ENCODE measurements around the gene ATXN1.

Gene ATXN1

DNA sequence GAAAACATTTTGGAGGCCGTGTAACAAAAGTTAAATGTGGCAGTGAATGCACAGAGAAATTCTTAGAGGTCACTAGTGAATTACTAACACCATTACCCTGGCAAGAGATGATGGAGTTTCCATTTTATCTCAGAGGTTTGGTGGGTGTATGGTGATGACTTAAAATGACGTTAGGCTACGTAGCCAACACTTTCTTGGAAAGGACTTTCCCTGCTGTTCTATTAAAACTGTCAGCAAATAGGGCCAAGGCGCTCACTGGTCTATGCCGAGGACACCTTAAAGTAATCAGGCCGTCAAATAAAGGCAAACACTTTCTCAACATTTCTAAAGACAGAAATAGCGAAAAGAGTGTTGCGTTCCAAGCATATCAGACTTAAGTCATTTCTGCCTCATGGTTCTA is 362.1 kb downstream of the ATXN1 start:
- DNase-seq (ENCODE audit: low spot score) = no peak
- Histone ChIP-seq H2AK5ac (ENCODE audit: low read depth, low read length) (no peak overlapping the region), H3K4me2 (ENCODE audit: insufficient read depth, low read length, poor library complexity, severe bottlenecking) (no peak overlapping the region), H2BK5ac (ENCODE audit: low read length) (no peak overlapping the region), H2BK12ac (ENCODE audit: low read length) (no peak overlapping the region), H3K79me1 (ENCODE audit: low read depth, low read length) (no peaks in the 10 kb centered on the region), H3K4me1 (ENCODE audit: control insufficient read depth in 2 of 2, insufficient read depth in 1 of 2, low read depth in 1 of 2, low read length in 2 of 2) (peaks cover under 1 to 12% of the 10 kb centered on the region in 2 donors), H3K23ac (ENCODE audit: low read depth, low read length, poor library complexity) (no peak overlapping the region), H3K27me3 (ENCODE audit: control insufficient read depth in 3 of 3, insufficient read depth in 3 of 3, low read depth in 1 of 3, low read length in 3 of 3) (no peaks in the 10 kb centered on the region), H2BK15ac (ENCODE audit: low read length) (no peak overlapping the region), H3K18ac (ENCODE audit: low read length) (no peak overlapping the region), H3K27ac (replicated peaks; ENCODE audit: low read length) (no peak overlapping the region), H3K14ac (ENCODE audit: low read length) (no peak overlapping the region), H3K36me3 (replicated peaks in 1 of 2; ENCODE audit: control insufficient read depth in 2 of 2, insufficient read depth in 2 of 2, low read length in 2 of 2) (no peaks in the 10 kb centered on the region), H4K8ac (ENCODE audit: low read depth, low read length) (no peak overlapping the region), H2AFZ (ENCODE audit: low read length) (no peak overlapping the region), H3K9ac (ENCODE audit: low read depth, low read length, poor library complexity) (no peak overlapping the region), H3K4me3 (ENCODE audit: low read length in 2 of 2) (no peak overlapping the region), H3K9me3 (replicated peaks in 1 of 2; ENCODE audit: control insufficient read depth in 2 of 2, insufficient read depth in 1 of 2, low read depth in 1 of 2, low read length in 2 of 2) (no peaks in the 10 kb centered on the region), H2BK120ac (ENCODE audit: low read depth, low read length) (no peak overlapping the region), H4K91ac (ENCODE audit: low read depth, low read length, poor library complexity) (no peak overlapping the region), H3K4ac (ENCODE audit: low read length) (no peak overlapping the region)
- WGBS, 2 donors (ENCODE audit: extremely low coverage in 2 of 2, insufficient read length in 2 of 2, insufficient replicate concordance in 1 of 2) = no CpG with 5 or more reads among the region's 8 CpGs

DNA sequence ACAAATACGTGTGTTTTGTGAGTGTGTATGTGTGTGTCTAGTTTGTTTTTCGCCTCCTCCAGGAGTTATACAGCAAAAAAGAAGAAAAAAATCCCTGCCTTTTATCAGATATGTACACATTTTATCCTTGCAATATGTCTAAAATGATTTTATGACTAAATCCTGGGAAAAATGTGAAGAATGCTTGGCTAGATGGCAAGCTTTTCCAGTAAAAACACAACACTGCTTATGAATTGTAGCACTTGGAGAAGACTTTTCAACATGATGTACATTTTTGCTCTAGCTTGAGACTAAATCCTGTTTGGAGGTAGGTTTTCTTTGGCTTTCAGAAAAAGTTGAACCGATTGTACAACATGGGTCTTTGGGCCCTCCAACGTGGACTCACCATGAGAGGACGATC is 362.7 kb downstream of the ATXN1 start:
- Histone ChIP-seq H3K23ac (ENCODE audit: low read depth, low read length, poor library complexity) (no peak overlapping the region), H3K4ac (ENCODE audit: low read length) (no peak overlapping the region), H3K4me1 (ENCODE audit: control insufficient read depth in 2 of 2, insufficient read depth in 1 of 2, low read depth in 1 of 2, low read length in 2 of 2) (peaks cover 0 to 11% of the 10 kb centered on the region in 2 donors), H3K14ac (ENCODE audit: low read length) (no peak overlapping the region), H3K9me3 (replicated peaks in 1 of 2; ENCODE audit: control insufficient read depth in 2 of 2, insufficient read depth in 1 of 2, low read depth in 1 of 2, low read length in 2 of 2) (no peaks in the 10 kb centered on the region), H4K91ac (ENCODE audit: low read depth, low read length, poor library complexity) (no peak overlapping the region), H2AFZ (ENCODE audit: low read length) (no peak overlapping the region), H3K36me3 (replicated peaks in 1 of 2; ENCODE audit: control insufficient read depth in 2 of 2, insufficient read depth in 2 of 2, low read length in 2 of 2) (no peaks in the 10 kb centered on the region), H2BK120ac (ENCODE audit: low read depth, low read length) (no peak overlapping the region), H4K8ac (ENCODE audit: low read depth, low read length) (no peak overlapping the region), H3K18ac (ENCODE audit: low read length) (no peak overlapping the region), H3K9ac (ENCODE audit: low read depth, low read length, poor library complexity) (no peak overlapping the region), H2BK12ac (ENCODE audit: low read length) (no peak overlapping the region), H3K27me3 (ENCODE audit: control insufficient read depth in 3 of 3, insufficient read depth in 3 of 3, low read depth in 1 of 3, low read length in 3 of 3) (no peaks in the 10 kb centered on the region), H3K4me3 (ENCODE audit: low read length in 2 of 2) (no peak overlapping the region), H2BK5ac (ENCODE audit: low read length) (no peak overlapping the region), H2BK15ac (ENCODE audit: low read length) (no peak overlapping the region), H2AK5ac (ENCODE audit: low read depth, low read length) (no peak overlapping the region), H3K27ac (replicated peaks; ENCODE audit: low read length) (no peak overlapping the region), H3K4me2 (ENCODE audit: insufficient read depth, low read length, poor library complexity, severe bottlenecking) (no peak overlapping the region), H3K79me1 (ENCODE audit: low read depth, low read length) (no peaks in the 10 kb centered on the region)
- no peak for DNase-seq (ENCODE audit: low spot score)
- no CpG with 5 or more reads among the region's 5 CpGs for WGBS, 2 donors (ENCODE audit: extremely low coverage in 2 of 2, insufficient read length in 2 of 2, insufficient replicate concordance in 1 of 2)

DNA sequence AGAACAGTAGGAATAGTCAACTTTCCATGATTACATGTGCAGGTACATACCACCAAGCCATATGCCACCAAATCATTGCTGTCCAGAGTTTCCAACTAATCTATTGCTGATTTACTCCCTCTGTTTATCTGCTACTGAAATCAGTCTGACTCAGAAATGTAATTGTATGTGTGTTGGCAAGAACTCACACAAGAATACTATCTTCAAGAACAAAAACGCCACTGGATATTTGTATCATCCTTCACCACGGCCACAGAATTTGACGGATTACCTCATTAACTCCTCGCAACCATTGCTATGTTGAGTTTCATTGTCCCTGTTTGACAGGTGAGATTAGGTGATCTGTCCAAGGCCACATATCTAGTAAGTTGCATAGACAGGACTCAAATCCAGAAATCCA is 363.6 kb downstream of the ATXN1 start:
- H3K27ac ChIP-seq (replicated peaks; ENCODE audit: low read length) = no peak overlapping the region
- no peak overlapping the region for H4K91ac ChIP-seq (ENCODE audit: low read depth, low read length, poor library complexity)
- H3K4me3 ChIP-seq (ENCODE audit: low read length in 2 of 2) = no peak overlapping the region
- no peak overlapping the region for H3K9ac ChIP-seq (ENCODE audit: low read depth, low read length, poor library complexity)
- no peaks in the 10 kb centered on the region for H3K36me3 ChIP-seq (replicated peaks in 1 of 2; ENCODE audit: control insufficient read depth in 2 of 2, insufficient read depth in 2 of 2, low read length in 2 of 2)
- no peak overlapping the region for H2AK5ac ChIP-seq (ENCODE audit: low read depth, low read length)
- no peak for DNase-seq (ENCODE audit: low spot score)
- no peak overlapping the region for H2BK12ac ChIP-seq (ENCODE audit: low read length)
- H2AFZ ChIP-seq (ENCODE audit: low read length) = no peak overlapping the region
- H2BK15ac ChIP-seq (ENCODE audit: low read length) = no peak overlapping the region
- H3K18ac ChIP-seq (ENCODE audit: low read length) = no peak overlapping the region
- no peaks in the 10 kb centered on the region for H3K27me3 ChIP-seq (ENCODE audit: control insufficient read depth in 3 of 3, insufficient read depth in 3 of 3, low read depth in 1 of 3, low read length in 3 of 3)
- H2BK5ac ChIP-seq (ENCODE audit: low read length) = no peak overlapping the region
- H3K4ac ChIP-seq (ENCODE audit: low read length) = no peak overlapping the region
- H3K14ac ChIP-seq (ENCODE audit: low read length) = no peak overlapping the region
- no peak overlapping the region for H2BK120ac ChIP-seq (ENCODE audit: low read depth, low read length)
- WGBS, 2 donors (ENCODE audit: extremely low coverage in 2 of 2, insufficient read length in 2 of 2, insufficient replicate concordance in 1 of 2) = no CpG with 5 or more reads among the region's 4 CpGs
- no peak overlapping the region for H3K23ac ChIP-seq (ENCODE audit: low read depth, low read length, poor library complexity)
- H3K79me1 ChIP-seq (ENCODE audit: low read depth, low read length) = no peaks in the 10 kb centered on the region
- H3K4me1 ChIP-seq (ENCODE audit: control insufficient read depth in 2 of 2, insufficient read depth in 1 of 2, low read depth in 1 of 2, low read length in 2 of 2) = peaks cover 0 to 6% of the 10 kb centered on the region in 2 donors
- no peak overlapping the region for H4K8ac ChIP-seq (ENCODE audit: low read depth, low read length)
- no peaks in the 10 kb centered on the region for H3K9me3 ChIP-seq (replicated peaks in 1 of 2; ENCODE audit: control insufficient read depth in 2 of 2, insufficient read depth in 1 of 2, low read depth in 1 of 2, low read length in 2 of 2)
- no peak overlapping the region for H3K4me2 ChIP-seq (ENCODE audit: insufficient read depth, low read length, poor library complexity, severe bottlenecking)

DNA sequence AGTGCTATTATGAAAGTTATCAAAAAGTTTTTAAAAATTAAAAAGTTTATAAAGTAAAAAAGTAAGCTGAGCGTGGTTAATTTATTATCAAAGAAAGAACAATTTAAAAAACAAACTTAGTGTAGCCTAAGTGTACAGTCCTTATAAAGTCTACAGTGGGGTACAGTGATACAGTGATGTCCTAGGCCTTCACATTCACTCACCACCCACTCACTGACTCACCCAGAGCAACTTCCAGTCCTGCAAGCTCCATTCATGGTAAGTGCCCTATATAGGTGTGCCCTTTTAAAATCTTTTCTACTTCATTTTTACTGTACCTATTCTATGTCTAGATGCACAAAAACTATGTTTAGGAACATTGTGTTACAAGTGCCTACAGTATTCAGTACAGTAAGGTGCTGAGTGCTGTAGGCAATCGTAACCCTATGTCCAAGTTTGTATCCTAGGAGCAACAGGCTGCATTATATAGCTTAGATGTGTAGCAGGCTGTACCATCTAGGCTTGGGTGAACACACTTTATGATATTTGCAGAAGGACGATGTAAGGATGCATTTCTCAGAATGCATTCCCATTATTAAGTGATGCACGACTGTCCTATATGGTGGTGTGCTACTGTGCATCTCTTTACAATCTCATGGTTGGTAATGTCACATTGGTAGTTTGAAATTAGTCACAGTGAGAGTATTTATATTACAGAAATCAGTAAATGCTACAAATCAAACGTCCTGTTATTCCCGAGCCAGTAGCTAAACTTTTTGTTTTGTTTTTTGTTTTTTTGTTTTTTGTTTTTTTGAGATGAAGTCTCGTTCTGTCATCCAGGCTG is 364.6 kb downstream of the ATXN1 start:
- H3K18ac ChIP-seq (ENCODE audit: low read length) = no peak overlapping the region
- DNase-seq (ENCODE audit: low spot score) = no peak
- H3K36me3 ChIP-seq (replicated peaks in 1 of 2; ENCODE audit: control insufficient read depth in 2 of 2, insufficient read depth in 2 of 2, low read length in 2 of 2) = no peaks in the 10 kb centered on the region
- no peak overlapping the region for H2BK12ac ChIP-seq (ENCODE audit: low read length)
- no peaks in the 10 kb centered on the region for H3K27me3 ChIP-seq (ENCODE audit: control insufficient read depth in 3 of 3, insufficient read depth in 3 of 3, low read depth in 1 of 3, low read length in 3 of 3)
- no peak overlapping the region for H3K9ac ChIP-seq (ENCODE audit: low read depth, low read length, poor library complexity)
- no peaks in the 10 kb centered on the region for H3K79me1 ChIP-seq (ENCODE audit: low read depth, low read length)
- no peak overlapping the region for H2BK120ac ChIP-seq (ENCODE audit: low read depth, low read length)
- no peak overlapping the region for H4K91ac ChIP-seq (ENCODE audit: low read depth, low read length, poor library complexity)
- H3K27ac ChIP-seq (replicated peaks; ENCODE audit: low read length) = no peak overlapping the region
- H2AK5ac ChIP-seq (ENCODE audit: low read depth, low read length) = no peak overlapping the region
- no peak overlapping the region for H4K8ac ChIP-seq (ENCODE audit: low read depth, low read length)
- no peak overlapping the region for H3K4me2 ChIP-seq (ENCODE audit: insufficient read depth, low read length, poor library complexity, severe bottlenecking)
- H3K4ac ChIP-seq (ENCODE audit: low read length) = no peak overlapping the region
- H2BK15ac ChIP-seq (ENCODE audit: low read length) = no peak overlapping the region
- H2BK5ac ChIP-seq (ENCODE audit: low read length) = no peak overlapping the region
- no CpG with 5 or more reads among the region's 7 CpGs for WGBS, 2 donors (ENCODE audit: extremely low coverage in 2 of 2, insufficient read length in 2 of 2, insufficient replicate concordance in 1 of 2)
- H2AFZ ChIP-seq (ENCODE audit: low read length) = no peak overlapping the region
- no peaks in the 10 kb centered on the region for H3K9me3 ChIP-seq (replicated peaks in 1 of 2; ENCODE audit: control insufficient read depth in 2 of 2, insufficient read depth in 1 of 2, low read depth in 1 of 2, low read length in 2 of 2)
- no peak overlapping the region for H3K14ac ChIP-seq (ENCODE audit: low read length)
- no peaks in the 10 kb centered on the region for H3K4me1 ChIP-seq (ENCODE audit: control insufficient read depth in 2 of 2, insufficient read depth in 1 of 2, low read depth in 1 of 2, low read length in 2 of 2)
- H3K4me3 ChIP-seq (ENCODE audit: low read length in 2 of 2) = no peak overlapping the region
- H3K23ac ChIP-seq (ENCODE audit: low read depth, low read length, poor library complexity) = no peak overlapping the region
